ENCODE results near the gene COL28A1. TPM values are rescaled to one million over a fixed set of nuclear protein-coding genes. Genes with fewer than 3 reads are reported as not detected.

COL28A1 gene
- total RNA-seq, 1 experiment from 2014 or later: 2.2 TPM

DNA sequence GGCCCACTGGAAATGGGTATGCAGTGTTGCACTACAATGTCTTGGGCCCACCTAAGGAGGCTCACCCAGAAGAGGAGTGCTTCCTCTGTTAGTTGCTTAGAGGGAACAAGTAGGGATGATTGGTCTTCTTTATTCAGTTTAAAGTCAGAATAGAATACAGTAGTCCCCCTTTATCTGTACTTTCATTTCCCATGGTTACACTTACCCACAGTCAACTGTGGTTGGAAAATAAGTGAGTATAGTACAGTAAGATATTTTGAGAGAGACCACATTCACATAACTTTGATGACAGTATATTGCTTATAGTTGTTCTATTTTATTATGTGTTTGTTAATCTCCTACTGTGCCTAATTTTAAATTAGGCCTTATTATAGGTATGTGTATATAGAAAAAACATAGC lies 151.4 kb downstream of the COL28A1 start:
- H3K79me2 ChIP-seq (ENCODE audit: low read depth): no peaks in the 10 kb centered on the region
- no peaks in the 10 kb centered on the region for H3K4me1 ChIP-seq (replicated peaks; ENCODE audit: insufficient read depth)
- H2AFZ ChIP-seq: no peak overlapping the region
- H3K27me3 ChIP-seq (ENCODE audit: insufficient read depth, low read depth): no peaks in the 10 kb centered on the region
- no peak overlapping the region for H3K4me3 ChIP-seq
- intact Hi-C loops (cut with micrococcal nuclease; ENCODE audit: unreplicated experiment): no loop called here
- peaks cover under 1% of the 10 kb centered on the region; the same call in 1 of the 2 replicates for H3K9me3 ChIP-seq (ENCODE audit: insufficient read depth, low read depth)
- TF ChIP-seq EZH2 (IDR thresholded peaks at IDR 0.05; ENCODE audit: low read depth): no peak
- TF ChIP-seq, protein P1, sequence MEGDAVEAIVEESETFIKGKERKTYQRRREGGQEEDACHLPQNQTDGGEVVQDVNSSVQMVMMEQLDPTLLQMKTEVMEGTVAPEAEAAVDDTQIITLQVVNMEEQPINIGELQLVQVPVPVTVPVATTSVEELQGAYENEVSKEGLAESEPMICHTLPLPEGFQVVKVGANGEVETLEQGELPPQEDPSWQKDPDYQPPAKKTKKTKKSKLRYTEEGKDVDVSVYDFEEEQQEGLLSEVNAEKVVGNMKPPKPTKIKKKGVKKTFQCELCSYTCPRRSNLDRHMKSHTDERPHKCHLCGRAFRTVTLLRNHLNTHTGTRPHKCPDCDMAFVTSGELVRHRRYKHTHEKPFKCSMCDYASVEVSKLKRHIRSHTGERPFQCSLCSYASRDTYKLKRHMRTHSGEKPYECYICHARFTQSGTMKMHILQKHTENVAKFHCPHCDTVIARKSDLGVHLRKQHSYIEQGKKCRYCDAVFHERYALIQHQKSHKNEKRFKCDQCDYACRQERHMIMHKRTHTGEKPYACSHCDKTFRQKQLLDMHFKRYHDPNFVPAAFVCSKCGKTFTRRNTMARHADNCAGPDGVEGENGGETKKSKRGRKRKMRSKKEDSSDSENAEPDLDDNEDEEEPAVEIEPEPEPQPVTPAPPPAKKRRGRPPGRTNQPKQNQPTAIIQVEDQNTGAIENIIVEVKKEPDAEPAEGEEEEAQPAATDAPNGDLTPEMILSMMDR (conservative IDR thresholded peaks at IDR 0.05): no peak
- no peaks in the 10 kb centered on the region for H3K36me3 ChIP-seq (ENCODE audit: low read depth)
- H4K20me1 ChIP-seq (ENCODE audit: insufficient read depth): no peaks in the 10 kb centered on the region
- ChIA-PET POLR2A (ENCODE audit: unreplicated experiment) (no interaction called here), CTCF (no interaction called here)
- no TSS peak for BruUV-seq (replicated peaks)
- no peak for DNase-seq
- H3K9me2 ChIP-seq (ENCODE audit: insufficient read depth): no peaks in the 10 kb centered on the region
- H3K4me2 ChIP-seq: no peak overlapping the region
- H3F3A ChIP-seq (ENCODE audit: insufficient read depth, low read depth): no peaks in the 10 kb centered on the region
- H3K27ac ChIP-seq: no peak overlapping the region

DNA sequence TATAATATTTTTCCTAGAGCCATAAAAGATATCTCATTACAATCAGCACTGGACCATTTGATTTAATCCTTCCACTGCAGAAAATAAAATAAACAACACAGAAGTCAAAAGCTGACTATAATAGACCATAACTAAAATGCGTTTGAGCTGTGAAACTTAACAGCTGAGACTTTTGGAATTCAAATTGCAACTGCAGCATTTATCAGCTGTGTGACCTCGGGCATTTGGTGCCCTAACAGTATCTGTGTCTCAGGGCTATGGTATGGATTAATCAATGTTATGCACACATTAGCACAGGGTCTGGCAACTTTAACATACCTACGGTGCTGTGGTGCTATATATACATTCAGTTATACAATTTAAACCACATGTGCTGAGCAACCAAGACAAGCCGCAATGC lies 160.1 kb downstream of the COL28A1 start:
- Histone ChIP-seq H2AFZ (no peak overlapping the region), H3F3A (ENCODE audit: insufficient read depth, low read depth) (no peaks in the 10 kb centered on the region), H3K4me1 (replicated peaks; ENCODE audit: insufficient read depth) (no peaks in the 10 kb centered on the region), H3K36me3 (ENCODE audit: low read depth) (no peaks in the 10 kb centered on the region), H4K20me1 (ENCODE audit: insufficient read depth) (no peaks in the 10 kb centered on the region), H3K27ac (no peak overlapping the region), H3K4me2 (no peak overlapping the region), H3K27me3 (ENCODE audit: insufficient read depth, low read depth) (no peaks in the 10 kb centered on the region), H3K9me2 (ENCODE audit: insufficient read depth) (no peaks in the 10 kb centered on the region), H3K79me2 (ENCODE audit: low read depth) (no peaks in the 10 kb centered on the region), H3K9me3 (ENCODE audit: insufficient read depth, low read depth) (no peaks in the 10 kb centered on the region), H3K4me3 (no peak overlapping the region)
- POLR2A ChIA-PET (ENCODE audit: unreplicated experiment): no interaction called here
- CTCF ChIA-PET: no interaction called here
- BruUV-seq (replicated peaks): no TSS peak
- intact Hi-C loops (cut with micrococcal nuclease; ENCODE audit: unreplicated experiment): no loop called here
- TF ChIP-seq, protein P1 (conservative IDR thresholded peaks at IDR 0.05): no peak
- TF ChIP-seq EZH2 (IDR thresholded peaks at IDR 0.05; ENCODE audit: low read depth): no peak
- DNase-seq: no peak

DNA sequence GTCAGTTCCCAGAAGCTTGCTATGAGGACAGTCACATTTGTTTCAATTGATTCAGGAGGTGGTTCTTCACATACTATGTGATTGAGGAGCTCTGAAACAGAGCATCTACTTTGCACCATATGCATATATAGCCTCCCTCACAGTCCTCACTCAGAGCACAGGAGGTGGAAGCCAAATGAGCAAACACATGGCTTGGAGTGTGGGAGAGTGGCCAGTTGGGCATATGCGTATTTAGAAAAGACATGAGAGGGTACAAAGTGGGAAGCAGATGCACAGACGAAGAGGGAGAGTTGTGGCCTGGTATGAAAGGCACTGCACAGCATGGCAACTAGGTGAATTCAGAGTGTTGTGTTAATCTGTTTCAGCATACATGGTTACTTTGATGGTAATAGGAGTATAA lies 165.6 kb downstream of the COL28A1 start:
- Histone ChIP-seq H3K4me2 (no peak overlapping the region), H3K27me3 (ENCODE audit: insufficient read depth, low read depth) (no peaks in the 10 kb centered on the region)
- POLR2A ChIA-PET (ENCODE audit: unreplicated experiment): no interaction called here

More for the DNA sequence above, 165.6 kb downstream of the COL28A1 start:
- no peak for DNase-seq
- no TSS peak for BruUV-seq (replicated peaks)
- Histone ChIP-seq H3K4me1 (replicated peaks; ENCODE audit: insufficient read depth) (no peaks in the 10 kb centered on the region), H3F3A (ENCODE audit: insufficient read depth, low read depth) (no peaks in the 10 kb centered on the region), H3K36me3 (ENCODE audit: low read depth) (no peaks in the 10 kb centered on the region), H4K20me1 (ENCODE audit: insufficient read depth) (no peaks in the 10 kb centered on the region), H3K9me3 (ENCODE audit: insufficient read depth, low read depth) (no peaks in the 10 kb centered on the region), H3K4me3 (no peak overlapping the region), H2AFZ (no peak overlapping the region), H3K9me2 (ENCODE audit: insufficient read depth) (no peaks in the 10 kb centered on the region), H3K79me2 (ENCODE audit: low read depth) (no peaks in the 10 kb centered on the region), H3K27ac (no peak overlapping the region)
- intact Hi-C loops (cut with micrococcal nuclease; ENCODE audit: unreplicated experiment): no loop called here
- CTCF ChIA-PET: no interaction called here
- TF ChIP-seq, protein P1 (conservative IDR thresholded peaks at IDR 0.05): no peak
- no peak for TF ChIP-seq EZH2 (IDR thresholded peaks at IDR 0.05; ENCODE audit: low read depth)
